K562 (cell line): ENCODE measurements around the gene DAPK2. TPM values are rescaled to one million over a fixed set of nuclear protein-coding genes. Genes with fewer than 3 reads are reported as not detected.

Experiments
- ATF6 ChIP-seq: sonication (generic); formaldehyde crosslinking; IDR thresholded peaks from 2 replicates; pipeline ENCODE4 v1.4.0; 2020; ENCODE audit warnings: mild to moderate bottlenecking, missing genetic modification reagents
- CBFB ChIP-seq: sonication (generic); formaldehyde crosslinking; IDR thresholded peaks from 2 replicates; pipeline ENCODE4 v1.4.0; 2020; ENCODE audit warnings: mild to moderate bottlenecking, missing genetic modification reagents
- CEBPZ ChIP-seq: fragments of 150-350 bp; IDR thresholded peaks from 2 replicates; pipeline ENCODE4 v1.6.1; 2014; ENCODE audit warnings: low read depth, mild to moderate bottlenecking, low read length, borderline replicate concordance
- DACH1 ChIP-seq: fragments of 450-650 bp; IDR thresholded peaks from 2 replicates; pipeline ENCODE4 v1.6.1; 2018; ENCODE audit not compliant: partially characterized antibody
- ELF2 ChIP-seq: fragments of 250-450 bp; sonication (Bioruptor Pico); IDR thresholded peaks from 2 replicates; pipeline ENCODE4 v1.5.0; 2021; ENCODE audit warnings: mild to moderate bottlenecking
- ETV6 ChIP-seq, 3 experiments: fragments of 150-350 bp in 1 of 3; sonication (generic) in 1 of 3; formaldehyde crosslinking in 1 of 3; IDR thresholded peaks; 2 replicates each; pipeline versions ENCODE4 v1.6.1 to v1.8.0; 2014 to 2022; ENCODE audit warnings: borderline replicate concordance in 2 of 3, low read depth in 2 of 3, antibody characterized with exemption in 1 of 3, low read length in 1 of 3, mild to moderate bottlenecking in 1 of 3, missing genetic modification reagents in 1 of 3
- GTF2E2 ChIP-seq: fragments of 200-800 bp; sonication (Bioruptor generic); IDR thresholded peaks from 2 replicates; pipeline ENCODE4 v1.6.1; 2016; ENCODE audit warnings: missing genetic modification characterization, missing compliant biosample characterization
- LARP7 ChIP-seq: fragments of 450-650 bp; IDR thresholded peaks from 2 replicates; pipeline ENCODE4 v1.6.1; 2016
- NFE2 ChIP-seq: IDR thresholded peaks from 2 replicates; pipeline ENCODE4 v1.6.1; 2014; ENCODE audit warnings: antibody characterized with exemption, low read depth
- NRF1 ChIP-seq, 2 experiments: fragments of 450-650 bp; IDR thresholded peaks in 1 of 2; conservative IDR thresholded peaks in 1 of 2; 2 replicates each; pipeline ENCODE4 v1.6.1; 2014; ENCODE audit warnings: mild to moderate bottlenecking in 2 of 2
- RUNX1 ChIP-seq: sonication (generic); IDR thresholded peaks from 2 replicates; pipeline ENCODE4 v1.6.1; 2016; ENCODE audit warnings: antibody characterized with exemption, low read depth
- SMAD3 ChIP-seq: fragments of 450-650 bp; formaldehyde crosslinking; conservative IDR thresholded peaks from 2 replicates; pipeline ENCODE4 v1.4.0; 2020; ENCODE audit warnings: mild to moderate bottlenecking
- SMARCA5 ChIP-seq: fragments of 450-650 bp; IDR thresholded peaks from 2 replicates; pipeline ENCODE4 v1.6.1; 2016
- SP1 ChIP-seq: sonication (generic); formaldehyde crosslinking; IDR thresholded peaks from 2 replicates; pipeline ENCODE4 v1.8.1; 2022; ENCODE audit warnings: mild to moderate bottlenecking, missing genetic modification reagents
- SUPT5H ChIP-seq: fragments of 450-650 bp; IDR thresholded peaks from 2 replicates; pipeline ENCODE4 v1.6.1; 2016
- ZBTB2 ChIP-seq: fragments of 450-650 bp; IDR thresholded peaks from 2 replicates; pipeline ENCODE4 v1.6.1; 2016; ENCODE audit warnings: antibody characterized with exemption
- ZNF75A ChIP-seq: fragments of 450-650 bp; formaldehyde crosslinking; IDR thresholded peaks from 2 replicates; pipeline ENCODE4 v1.4.0; 2020; ENCODE audit warnings: mild to moderate bottlenecking
- ZNF766 ChIP-seq: fragments of 200-800 bp; sonication (Bioruptor generic); conservative IDR thresholded peaks from 2 replicates; pipeline ENCODE4 v1.6.1; 2016; ENCODE audit warnings: missing genetic modification characterization, missing compliant biosample characterization
- polyA plus RNA-seq, 8 experiments: library from polyadenylated mRNA; depleted of rRNA in 4 of 8; stranded (reverse) in 5 of 8; unstranded in 3 of 8; fragments of >200 nt; fragmentation: Nextera tagmentation in 2 of 8; fragmentation: Illumina TruSeq in 1 of 8; extraction: Ambion mirVana in 2 of 8; extraction: Trizol in 1 of 8; gene quantifications; 2 replicates each; pipeline versions ENCODE4 v1.2.1 to v1.2.3, GENCODE V29; 2011 to 2014; ENCODE audit warnings: inconsistent platforms in 1 of 8, missing spikeins in 1 of 8
- total RNA-seq, 7 experiments: library from RNA; depleted of rRNA in 6 of 7; stranded (reverse); fragments of >200 nt in 6 of 7; fragmentation: Illumina TruSeq in 2 of 7; extraction: Trizol in 2 of 7; gene quantifications; 2 replicates each; pipeline versions ENCODE4 v1.2.1 to v1.2.3, GENCODE V29; 2011 to 2021; ENCODE audit warnings: low replicate concordance in 1 of 7

Gene DAPK2
- total and polyA plus RNA-seq, 9 of the 15 experiments (the other 6 are each of a cell fraction or from before 2014, with no cell fraction given) = 0.14 to 5.2 (median 2.2) TPM

- no peak for TF ChIP-seq ATF6
- TF ChIP-seq GTF2E2 (tag) = peak; percentile 44; the same call in 1 of the 2 replicates
- TF ChIP-seq ZNF766 (CRISPR knock-in tag) = no peak
- no peak for TF ChIP-seq ZNF75A (CRISPR knock-in tag)
- TF ChIP-seq CEBPZ = no peak
- no peak for TF ChIP-seq RUNX1
- TF ChIP-seq DACH1 = no peak
- no peak for TF ChIP-seq ETV6 (IDR thresholded peaks at IDR 0.05; ENCODE audit: borderline replicate concordance in 1 of 2, low read depth in 2 of 2, low read length in 1 of 2)
- TF ChIP-seq ETV6 (CRISPR knock-in tag; IDR thresholded peaks at IDR 0.05; ENCODE audit: borderline replicate concordance) = no peak
- TF ChIP-seq SMAD3 = no peak
- no peak for TF ChIP-seq CBFB (CRISPR knock-in tag)
- TF ChIP-seq SMARCA5 = no peak; the same call in 1 of the 2 replicates
- no peak for TF ChIP-seq SP1 (CRISPR knock-in tag)
- TF ChIP-seq ELF2 (CRISPR knock-in tag) = no peak
- no peak; the same call in 1 of the 2 replicates for TF ChIP-seq LARP7
- TF ChIP-seq ZBTB2 = 0 out of 2 replicates have a peak, but pooled peaks have one; percentile 12
- TF ChIP-seq NFE2 = no peak
- TF ChIP-seq NRF1 (conservative IDR thresholded peaks at IDR 0.05 in 1 of 2, IDR thresholded peaks at IDR 0.05 in 1 of 2) = 0 out of 4 replicates have a peak, but pooled peaks of 1 of the 2 experiments have one; percentile 18
- TF ChIP-seq SUPT5H = no peak
Observed at GRCh38 chr15:64092864-64093626, 46.8 kb upstream of the DAPK2 start (continued).
